NOMO-1 treated with DMSO at 0.1 percent for 48 hours (cell line): Measurements from ENCODE around the gene DEUP1.
"Not testable (repeated sequence)": the region's sequence is repeated elsewhere in the genome, so short reads cannot be mapped to it uniquely, and the experiment has no call there.

ENCODE experiments used
- DNase-seq: peaks from one replicate; lab custom pipeline; 2025; ENCODE audit not compliant: unreplicated experiment; lab: John Stamatoyannopoulos, UW

The DEUP1 gene

GRCh38 chr11:93350835-93351234, 20.3 kb downstream of the DEUP1 start:
- no peak for DNase-seq

- no peak for DNase-seq
These were observed 28.9 kb downstream of the DEUP1 start for GRCh38 chr11:93359396-93359795.

GRCh38 chr11:93361435-93361834, 30.9 kb downstream of the DEUP1 start:
- DNase-seq = no peak

- no peak for DNase-seq
These were observed 37.5 kb downstream of the DEUP1 start for GRCh38 chr11:93368022-93368421.

- DNase-seq = no peak
These were observed 39.7 kb downstream of the DEUP1 start for GRCh38 chr11:93370260-93370659.

GRCh38 chr11:93389737-93390136, 59.2 kb downstream of the DEUP1 start:
- no peak for DNase-seq

GRCh38 chr11:93392867-93393266, 62.3 kb downstream of the DEUP1 start:
- DNase-seq = no peak

- DNase-seq = no peak
These were observed 62.8 kb downstream of the DEUP1 start for GRCh38 chr11:93393386-93393785.

- DNase-seq = no peak
These were observed 63.9 kb downstream of the DEUP1 start for GRCh38 chr11:93394488-93394887.

- no peak for DNase-seq
These were observed 65.8 kb downstream of the DEUP1 start for GRCh38 chr11:93396316-93396715.

GRCh38 chr11:93403930-93404329, 73.4 kb downstream of the DEUP1 start:
- no peak for DNase-seq

GRCh38 chr11:93407777-93408401, 77.3 kb downstream of the DEUP1 start:
- peak; percentile 32 for DNase-seq

GRCh38 chr11:93410441-93410840, 79.9 kb downstream of the DEUP1 start:
- DNase-seq = no peak

GRCh38 chr11:93411705-93412104, 81.2 kb downstream of the DEUP1 start:
- DNase-seq = no peak

GRCh38 chr11:93432247-93432646, 101.7 kb downstream of the DEUP1 start:
- DNase-seq = no peak

GRCh38 chr11:93443232-93443631, 112.7 kb downstream of the DEUP1 start:
- not testable (repeated sequence) for DNase-seq

- DNase-seq = no peak
These were observed 114.1 kb downstream of the DEUP1 start for GRCh38 chr11:93444617-93445073.

- DNase-seq = no peak
These were observed 127.7 kb downstream of the DEUP1 start for GRCh38 chr11:93458286-93458685.

- not testable (repeated sequence) for DNase-seq
These were observed 133.1 kb downstream of the DEUP1 start for GRCh38 chr11:93463666-93464065.

- no peak for DNase-seq
These were observed 134.5 kb downstream of the DEUP1 start for GRCh38 chr11:93464927-93465540.

GRCh38 chr11:93467054-93467453, 136.5 kb downstream of the DEUP1 start:
- no peak for DNase-seq

- DNase-seq = no peak
These were observed 137.7 kb downstream of the DEUP1 start for GRCh38 chr11:93468290-93468689.

GRCh38 chr11:93474123-93474522, 143.6 kb downstream of the DEUP1 start:
- no peak for DNase-seq
